IMR-90 (cell line): Measurements from ENCODE around the gene PGD.

Source experiments
- CTCF ChIP-seq: conservative IDR thresholded peaks from 2 replicates; pipeline ENCODE4 v1.5.1; 2012; ENCODE audit warnings: mild to moderate bottlenecking, low read depth, low read length, improper control_type of control experiment
- POLR2A ChIP-seq: IDR thresholded peaks from 2 replicates; pipeline ENCODE4 v1.6.1; 2012; ENCODE audit warnings: mild to moderate bottlenecking, low read depth, low read length
- RAD21 ChIP-seq: IDR thresholded peaks from 2 replicates; pipeline ENCODE4 v1.6.1; 2012; ENCODE audit warnings: low read length, improper control_type of control experiment

- TF ChIP-seq POLR2A (no peak), CTCF (no peak), RAD21 (no peak)
These were observed 9.4 kb upstream of the PGD start for GRCh38 chr1:10389271-10389973.
